Amniotic epithelial cell (primary cell): ENCODE measurements around the gene IST1.
"Not testable (repeated sequence)": the region's sequence is repeated elsewhere in the genome, so short reads cannot be mapped to it uniquely, and the experiment has no call there.

ENCODE experiments used
- DNase-seq: peaks from one replicate; pipeline ENCODE4 v3.0.0-alpha.2; 2010; ENCODE audit warnings: low read depth

The IST1 gene

DNA sequence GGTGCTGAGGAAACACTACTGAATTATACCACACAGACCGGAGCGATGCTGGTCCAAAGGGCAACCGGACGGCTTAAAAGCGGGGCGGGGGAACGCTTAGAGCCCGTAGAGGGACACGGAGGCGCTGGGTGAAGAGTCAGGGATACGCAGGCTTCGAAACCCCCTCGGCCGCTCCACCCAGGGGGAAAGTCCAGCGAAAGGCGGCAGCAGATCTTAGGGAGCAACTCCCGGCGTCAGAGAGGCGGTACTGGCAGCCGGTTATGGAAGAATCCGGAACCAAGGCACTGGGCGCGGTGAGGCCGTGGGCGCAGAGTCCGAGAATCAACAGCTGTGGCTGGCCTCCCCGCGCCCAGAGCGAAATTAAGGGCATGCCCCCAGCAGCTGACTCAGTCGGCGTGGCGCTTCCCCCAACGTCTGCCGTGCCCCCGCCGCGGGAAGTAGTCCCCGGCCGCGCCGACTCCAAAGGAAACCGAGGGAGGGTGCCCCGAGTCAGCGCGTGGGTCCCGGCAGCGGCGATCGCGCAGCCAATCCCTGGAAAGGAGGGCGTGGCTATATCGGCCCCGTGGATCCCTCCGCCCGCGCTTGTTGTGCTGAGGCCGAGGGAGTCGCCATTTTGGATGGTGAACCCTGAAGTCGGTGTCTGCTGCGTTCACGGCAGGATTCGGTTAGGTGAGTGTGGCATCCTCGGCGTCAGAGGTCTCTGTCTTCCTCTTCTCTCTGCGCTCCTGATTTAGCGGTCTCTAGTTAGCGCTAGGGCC, at the start of gene IST1:
Gene IST1 (plus strand): TSS at position 611 of the 758 bp plus-strand sequence. CDS start 20,110 bp downstream, outside the sequence.
- peak; percentile 99 for DNase-seq

DNA sequence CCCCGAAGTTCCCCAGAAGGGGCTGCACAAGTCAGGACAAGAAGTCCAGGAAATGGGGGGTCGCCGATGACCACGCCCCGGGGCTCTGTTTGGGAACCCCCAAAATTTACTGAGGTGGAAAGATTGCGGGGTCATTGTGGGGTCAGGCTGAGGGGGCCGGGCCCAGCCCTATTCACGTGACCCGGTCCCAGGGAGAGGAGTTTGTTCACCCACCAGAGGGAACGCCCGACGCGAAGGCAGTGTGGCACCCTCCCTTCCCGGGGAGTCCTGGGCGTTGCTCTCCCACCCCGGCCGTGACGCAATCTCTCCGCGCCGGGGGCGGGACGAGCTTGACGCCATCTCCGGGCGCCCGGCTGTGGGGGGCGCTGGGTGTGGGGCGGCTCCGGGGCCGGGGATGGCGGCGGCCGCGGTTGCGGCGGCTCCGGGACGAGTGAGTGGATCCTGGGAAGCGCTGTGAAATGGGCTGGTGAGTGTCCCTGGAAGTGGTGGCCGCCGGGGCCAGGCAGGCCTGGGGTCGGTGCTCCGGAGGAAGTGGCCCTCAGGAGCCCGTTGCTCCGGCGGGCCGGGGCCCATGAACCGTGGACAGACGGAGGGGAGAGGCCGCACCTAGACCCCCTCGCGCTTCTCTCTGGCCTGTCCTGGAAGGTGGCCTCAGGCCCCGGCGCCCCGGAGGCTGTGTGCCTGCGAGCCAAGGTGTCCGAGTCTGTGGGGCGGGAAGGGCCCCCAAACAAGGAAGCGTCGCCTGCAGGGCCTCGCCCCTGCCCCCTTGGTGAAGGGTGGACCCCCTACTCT, 49.5 kb upstream of the IST1 start, which contains the start of gene ATXN1L:
Gene ATXN1L (plus strand): TSS at position 338 of the 792 bp plus-strand sequence. CDS start 3,765 bp downstream, outside the sequence.
- peak; percentile 85 for DNase-seq

DNA sequence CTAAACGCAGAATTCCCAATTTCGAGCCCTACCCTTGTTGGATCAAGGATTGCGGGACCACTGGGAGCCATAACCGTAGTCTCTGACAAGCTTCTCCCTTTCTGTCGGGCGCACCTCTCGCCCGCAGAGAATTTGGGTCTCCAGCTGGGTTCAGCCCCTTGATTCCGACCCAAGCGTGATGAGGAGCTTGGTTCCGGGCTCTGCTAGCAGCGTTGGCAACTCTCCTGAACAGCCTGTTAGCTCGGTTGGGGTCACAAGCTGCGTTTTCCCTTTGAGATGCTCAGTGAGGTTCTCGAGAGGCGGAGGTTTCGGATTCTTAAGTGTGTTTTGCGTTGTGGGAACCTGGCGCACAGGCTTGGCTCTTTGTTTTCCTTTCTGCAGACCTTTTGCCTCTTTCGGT, 48.9 kb upstream of the IST1 start:
- DNase-seq = peak; percentile 8

DNA sequence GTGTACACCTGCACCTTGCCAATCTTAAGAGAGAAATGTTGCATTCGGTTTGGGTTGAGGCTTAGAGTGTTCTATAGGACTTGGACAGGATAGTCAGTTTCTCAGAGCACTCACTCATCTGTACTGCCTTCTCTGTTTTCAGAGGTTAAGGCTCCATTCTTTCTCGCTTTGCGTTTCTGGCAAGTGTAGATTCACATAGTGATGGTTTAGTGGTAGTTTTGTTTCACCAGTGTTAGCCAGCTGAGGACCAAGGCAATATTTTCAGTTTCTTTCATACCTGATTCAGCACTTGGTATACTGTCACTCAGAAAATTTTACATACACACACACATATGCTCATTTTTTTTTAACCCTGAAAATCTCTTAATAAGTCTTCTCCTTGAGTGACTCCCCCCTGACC, 48.2 kb upstream of the IST1 start:
- DNase-seq = no peak

DNA sequence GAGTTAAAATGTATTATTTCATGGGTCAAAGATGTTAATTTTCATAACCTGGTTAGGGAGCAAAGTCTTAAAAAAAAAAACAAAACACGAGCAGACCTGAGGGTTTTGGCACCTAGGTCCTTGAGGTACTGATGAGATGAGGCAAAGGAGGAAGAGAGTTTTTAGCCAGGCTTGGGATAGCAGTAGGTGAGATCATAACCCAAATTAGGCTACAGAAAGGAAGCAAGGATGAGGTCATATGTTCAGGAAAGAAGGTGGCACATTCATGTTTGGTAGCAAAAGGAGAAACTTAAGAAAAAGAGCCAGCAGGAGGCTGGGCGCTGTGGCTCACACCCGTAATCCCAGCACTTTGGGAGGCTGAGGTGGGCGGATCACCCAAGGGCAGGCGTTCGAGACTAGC, 46.7 kb upstream of the IST1 start:
- DNase-seq = no peak

DNA sequence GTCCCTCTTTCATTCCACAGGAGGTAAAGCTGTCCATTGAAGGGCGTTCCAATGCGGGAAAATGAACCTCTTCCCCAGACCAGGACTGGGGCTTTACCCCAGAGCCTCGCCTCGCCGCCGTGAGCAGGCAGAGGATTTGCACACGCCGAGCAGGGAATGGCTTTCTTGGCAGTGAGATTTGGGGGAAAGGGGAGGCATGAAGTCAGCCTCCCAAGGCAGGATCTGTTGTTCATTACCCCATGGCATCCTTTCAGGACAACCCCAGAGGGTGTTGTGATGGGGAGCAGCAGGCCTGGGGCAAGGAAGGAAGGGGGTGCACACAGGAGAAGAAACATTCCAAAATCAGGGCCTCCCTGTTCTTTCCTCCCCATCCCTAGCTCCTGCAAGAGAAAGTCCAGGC, 43.6 kb upstream of the IST1 start:
- no peak for DNase-seq

DNA sequence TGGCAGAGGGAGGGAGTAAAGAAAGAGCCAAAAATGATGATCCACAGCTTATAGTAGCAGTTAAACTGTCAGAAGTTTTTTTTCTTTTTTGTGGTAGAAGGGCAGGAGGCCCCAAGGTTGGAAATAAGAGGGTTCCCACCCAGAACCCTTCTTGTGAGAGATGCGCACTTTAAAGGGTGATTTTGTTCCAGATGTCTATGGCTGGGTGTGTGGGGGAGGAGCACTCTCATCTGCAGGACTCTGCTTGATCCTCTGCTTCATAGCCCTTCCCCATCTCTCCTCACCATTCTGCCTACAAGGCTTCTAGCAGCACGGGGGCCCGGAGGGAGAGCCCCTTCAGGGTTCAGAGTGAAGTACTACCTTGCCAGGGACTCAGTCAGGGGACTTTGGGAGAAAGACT, 43.2 kb upstream of the IST1 start:
- no peak for DNase-seq

DNA sequence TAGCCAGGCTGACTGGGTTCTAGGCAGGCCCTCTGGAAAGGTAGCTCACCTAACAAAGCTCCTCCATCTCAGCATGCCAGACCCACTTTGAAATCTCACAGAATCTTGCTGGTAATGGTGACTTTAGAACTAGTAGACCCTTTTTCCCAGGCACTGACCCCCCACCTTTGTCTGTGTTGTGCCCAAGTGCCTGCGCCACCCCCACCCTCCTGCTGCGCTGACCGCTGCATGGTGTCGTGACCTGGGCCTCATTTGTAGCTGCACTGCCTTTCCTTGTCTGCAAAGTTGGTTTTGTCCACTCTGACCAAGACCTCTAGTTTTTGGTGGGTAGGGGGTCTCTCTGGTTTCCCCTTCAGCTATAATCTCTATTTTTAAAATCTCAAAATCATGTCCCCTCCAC, 42.8 kb upstream of the IST1 start:
- DNase-seq = no peak

DNA sequence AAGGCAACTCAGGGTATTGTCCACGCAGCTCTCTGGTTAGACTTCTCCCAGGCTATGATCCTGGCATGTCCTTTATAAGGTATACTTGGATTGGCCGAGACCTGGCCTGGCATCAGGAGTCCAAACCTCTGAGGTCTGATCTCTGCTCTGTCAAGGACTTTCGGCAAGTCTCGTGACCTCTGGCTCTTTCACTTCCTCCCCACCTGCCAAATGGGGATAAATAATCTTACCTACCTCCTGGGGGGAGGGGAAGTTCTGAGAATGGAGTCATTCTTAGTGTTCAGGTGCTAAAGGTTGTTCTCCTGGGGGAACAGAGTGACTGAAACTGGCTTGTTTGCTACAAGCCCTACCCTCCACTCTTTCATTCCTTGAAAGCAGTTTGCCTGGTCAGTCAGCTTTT, 41.9 kb upstream of the IST1 start:
- DNase-seq = no peak

DNA sequence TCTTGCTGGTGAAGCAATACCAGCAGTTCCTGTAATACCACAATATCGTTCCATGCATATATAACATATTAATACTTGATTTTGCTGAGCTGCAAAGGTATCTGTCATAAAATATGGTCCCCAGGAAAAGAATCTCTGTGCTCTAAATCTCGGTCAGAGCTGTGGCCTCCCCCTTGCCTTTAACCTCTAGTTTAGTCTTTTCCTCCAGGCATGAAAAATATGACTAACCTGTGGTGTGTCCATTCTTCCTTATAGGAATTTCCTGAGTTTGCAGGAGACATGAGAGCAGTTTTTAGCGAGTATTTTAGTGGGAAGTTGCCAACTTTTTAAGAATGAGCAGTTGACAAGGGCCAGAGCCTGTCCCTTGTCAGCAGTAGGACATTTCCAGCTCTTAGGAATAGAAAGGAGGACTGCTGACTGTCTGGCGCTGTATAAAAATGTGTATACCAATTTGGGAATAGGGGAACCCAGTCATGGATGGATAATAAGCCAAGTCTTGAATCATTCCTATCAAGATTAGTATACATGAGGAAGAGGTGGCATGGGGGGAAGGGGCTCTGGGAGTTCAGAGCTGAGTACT, 40.9 kb upstream of the IST1 start:
- no peak for DNase-seq

DNA sequence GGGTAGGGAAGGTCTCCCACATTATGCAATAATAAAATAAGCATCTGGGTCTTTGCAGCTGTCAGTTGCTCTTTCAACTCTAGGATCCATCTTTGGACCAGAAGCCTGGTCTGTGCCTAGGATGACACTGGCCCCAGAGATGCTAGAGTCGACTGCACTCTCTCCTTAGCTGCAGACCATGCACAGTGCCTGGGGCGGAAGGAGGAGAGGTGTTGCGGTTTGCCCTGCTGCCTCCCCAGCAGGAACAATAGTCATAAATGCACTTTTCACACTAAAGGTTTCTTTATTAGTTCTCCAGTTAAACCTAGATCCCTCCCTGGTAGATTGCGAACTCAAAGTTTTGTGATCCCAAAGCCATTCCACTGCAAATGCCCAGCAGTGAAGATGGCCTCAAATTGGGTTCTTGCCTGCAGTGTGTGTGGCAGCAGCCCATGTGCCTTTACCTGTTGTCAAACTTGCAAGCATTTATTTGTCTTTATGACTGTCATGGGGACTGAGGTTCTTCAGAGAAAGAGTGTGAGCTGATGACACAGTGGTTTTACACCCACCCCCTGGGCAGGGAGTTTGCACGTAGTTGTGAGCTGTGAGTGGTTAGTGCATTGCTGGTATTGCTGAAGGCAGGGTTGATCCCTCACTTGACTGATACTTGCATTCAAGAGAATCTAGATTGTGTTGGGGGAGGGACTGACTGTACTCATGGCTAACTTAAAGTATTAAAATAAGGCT, 39.2 kb upstream of the IST1 start:
- no peak for DNase-seq

DNA sequence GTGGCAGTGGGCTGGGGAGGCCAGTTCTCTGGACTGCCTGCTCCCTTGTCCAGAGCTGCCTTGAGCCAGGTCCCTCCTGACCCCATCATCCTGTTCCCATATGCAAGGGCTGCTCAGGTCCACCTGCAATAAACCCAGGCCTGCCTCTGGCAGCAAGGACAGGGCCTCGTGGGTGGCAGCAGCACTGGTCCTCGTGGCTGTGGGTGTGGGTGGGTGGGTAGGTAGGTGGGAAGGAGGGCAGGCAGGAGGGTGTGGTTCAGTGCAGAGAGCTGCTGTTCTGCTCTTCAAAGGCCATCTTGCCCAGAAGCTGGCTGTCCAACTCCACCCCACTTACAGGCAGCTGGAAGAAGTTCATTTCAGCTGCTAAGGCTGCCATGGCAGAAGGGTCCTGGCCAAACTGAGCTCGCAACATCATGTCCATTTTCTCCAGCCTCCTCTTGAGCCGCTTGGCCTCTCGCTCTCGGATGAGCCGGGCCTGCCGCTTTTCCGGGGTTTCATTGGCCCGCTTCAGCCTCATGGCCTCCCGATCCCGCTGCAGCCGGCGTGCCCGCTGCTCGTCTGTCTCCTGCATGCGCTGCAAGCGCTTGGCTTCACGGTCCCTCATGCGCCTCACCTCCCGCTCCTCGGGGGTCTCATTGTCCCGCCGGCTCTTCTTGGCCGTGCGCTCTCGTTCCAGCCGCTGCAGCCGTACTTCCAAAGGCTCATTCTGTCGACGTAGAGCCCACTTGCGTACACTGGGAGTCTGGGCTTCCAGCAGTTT, 35.4 kb upstream of the IST1 start:
- no peak for DNase-seq

DNA sequence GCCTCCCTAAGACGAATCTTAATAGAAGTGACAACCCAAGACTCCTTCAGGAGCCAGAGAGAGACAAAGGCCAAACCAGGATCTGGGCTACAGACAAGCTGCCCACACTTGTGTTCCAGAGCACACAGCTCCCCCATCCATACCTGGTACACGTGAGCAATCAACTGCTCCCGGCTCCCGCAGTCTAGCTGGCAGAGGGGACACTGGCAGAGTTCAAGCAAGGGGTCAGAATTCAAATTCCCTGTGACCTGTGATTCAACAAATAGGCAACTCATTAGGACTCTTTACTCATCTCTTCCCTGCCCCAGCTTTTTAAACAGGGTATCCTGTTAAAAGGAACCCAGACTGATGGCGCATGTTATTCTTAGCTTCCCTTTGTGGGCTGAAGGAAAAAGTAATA, 31.3 kb upstream of the IST1 start:
- no peak for DNase-seq

DNA sequence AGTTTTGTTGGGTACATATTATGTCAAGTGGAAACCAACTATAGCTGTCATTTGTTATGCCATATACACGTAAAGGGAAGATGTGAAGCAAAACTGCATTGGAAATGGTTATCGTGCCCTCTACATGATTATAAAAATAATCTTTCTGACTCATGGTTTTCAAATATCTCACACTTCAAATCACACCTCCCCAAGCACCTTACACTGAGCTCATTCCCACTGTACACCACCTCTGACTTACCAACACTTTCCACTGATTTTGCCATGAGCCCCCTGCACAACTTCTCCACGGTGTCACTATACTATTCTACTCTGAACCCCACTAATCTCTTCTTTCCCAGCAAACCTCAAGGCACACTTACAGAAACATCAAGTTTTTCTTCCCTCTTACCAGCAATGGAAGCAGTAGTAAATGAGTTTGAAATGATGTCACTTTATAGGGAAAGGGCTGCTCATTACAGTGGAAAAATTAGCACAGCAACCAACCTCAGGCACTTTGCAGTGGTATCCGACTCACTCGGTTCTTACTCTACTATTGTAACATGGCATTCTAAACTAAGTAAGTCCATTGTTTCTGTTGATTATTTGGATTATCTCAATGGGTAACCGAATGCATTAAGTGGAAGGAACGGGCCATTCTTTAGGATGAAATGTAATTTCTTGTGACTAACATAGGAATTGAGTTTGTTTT, 30.0 kb upstream of the IST1 start:
- DNase-seq = no peak

DNA sequence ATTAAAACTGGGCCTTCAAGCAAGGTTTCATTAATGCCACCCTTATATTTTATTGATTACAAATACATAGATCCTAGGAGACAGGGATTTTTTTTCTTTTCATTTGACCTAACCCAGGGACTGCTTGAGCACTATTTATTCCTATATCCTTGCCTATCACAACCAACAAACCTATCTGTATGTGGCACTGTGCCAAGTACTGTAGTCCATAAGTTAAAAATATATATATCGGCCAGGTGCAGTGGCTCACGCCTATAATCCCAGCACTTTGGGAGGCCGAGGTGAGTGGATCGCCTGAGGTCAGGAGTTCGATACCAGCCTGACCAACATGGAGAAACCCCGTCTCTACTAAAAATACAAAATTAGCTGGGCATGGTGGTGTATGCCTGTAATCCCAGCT, 28.2 kb upstream of the IST1 start:
- DNase-seq = not testable (repeated sequence)

DNA sequence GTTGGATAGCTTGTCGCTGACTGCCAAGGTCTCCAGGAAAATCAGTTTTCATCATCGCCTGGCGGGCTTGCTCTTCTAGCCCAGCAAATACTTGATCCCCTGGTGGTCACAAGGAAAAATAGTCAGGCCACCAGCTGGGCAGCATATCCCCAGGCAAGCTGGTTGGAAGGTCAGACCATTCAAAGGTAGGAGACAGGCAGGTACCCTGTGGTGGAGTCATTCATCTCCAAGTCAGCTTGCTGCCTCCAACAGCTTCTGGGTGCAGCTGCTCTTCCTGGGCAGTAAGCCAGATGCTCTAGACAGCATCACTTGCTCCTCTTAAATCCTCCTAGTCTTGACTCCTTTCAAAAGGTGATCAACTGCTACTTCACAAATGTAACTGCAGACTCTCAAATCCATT, 27.4 kb upstream of the IST1 start:
- DNase-seq = no peak

DNA sequence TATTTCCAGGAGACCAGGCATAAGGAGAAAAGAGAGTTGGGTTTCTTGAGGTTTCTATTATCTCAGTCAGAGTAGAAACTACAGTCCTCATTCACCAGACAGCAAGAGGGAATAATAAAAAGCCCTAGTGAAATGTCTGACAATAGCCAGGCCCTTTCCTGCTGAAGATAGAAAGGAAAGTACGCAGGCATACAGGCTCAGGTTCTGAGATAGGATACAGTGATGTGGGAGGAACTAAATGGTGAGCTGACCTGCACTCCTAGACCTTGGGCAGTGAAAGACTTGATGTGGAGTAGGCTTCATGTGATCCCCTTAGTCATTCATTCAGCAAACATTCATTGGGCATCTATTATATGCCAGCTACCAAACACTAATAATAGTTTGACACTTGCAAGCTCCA, 26.2 kb upstream of the IST1 start:
- DNase-seq = no peak

DNA sequence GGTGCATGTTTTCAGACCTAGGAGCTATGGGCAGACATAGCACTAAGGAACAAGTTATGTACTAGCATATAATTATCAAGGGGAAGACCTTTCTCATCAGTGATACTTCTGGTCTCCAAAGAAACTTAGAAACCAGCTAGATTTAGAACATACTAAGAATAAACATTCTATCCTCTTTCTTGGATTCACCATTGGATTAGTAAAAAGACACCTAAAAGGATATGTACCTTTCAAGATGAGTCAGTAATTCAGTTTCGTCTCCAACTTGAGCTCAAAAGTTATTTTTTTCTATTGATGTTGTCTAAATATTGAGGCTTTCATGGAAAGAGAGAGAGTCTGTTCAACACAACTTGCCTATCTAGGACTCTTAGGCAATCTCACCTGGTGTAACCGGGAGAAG, 24.5 kb upstream of the IST1 start:
- DNase-seq = no peak

DNA sequence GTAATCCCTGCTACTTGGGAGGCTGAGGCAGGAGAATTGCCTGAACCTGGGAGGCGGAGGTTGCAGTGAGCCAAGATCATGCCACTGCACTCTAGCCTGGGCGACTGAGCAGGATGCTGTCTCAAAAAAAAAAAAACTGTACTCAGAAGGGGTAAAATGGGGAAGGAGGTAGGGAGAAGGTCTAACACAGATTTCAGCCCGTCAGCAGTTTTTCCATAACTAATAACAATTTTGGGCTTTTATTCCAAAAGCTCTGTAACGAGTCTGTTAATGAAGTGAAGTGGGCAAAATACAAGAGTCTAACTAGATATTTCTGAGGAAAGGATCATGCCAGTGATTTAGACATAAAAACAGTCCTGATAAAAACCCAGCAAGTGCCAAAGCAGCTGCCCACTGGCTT, 22.1 kb upstream of the IST1 start:
- DNase-seq = no peak

DNA sequence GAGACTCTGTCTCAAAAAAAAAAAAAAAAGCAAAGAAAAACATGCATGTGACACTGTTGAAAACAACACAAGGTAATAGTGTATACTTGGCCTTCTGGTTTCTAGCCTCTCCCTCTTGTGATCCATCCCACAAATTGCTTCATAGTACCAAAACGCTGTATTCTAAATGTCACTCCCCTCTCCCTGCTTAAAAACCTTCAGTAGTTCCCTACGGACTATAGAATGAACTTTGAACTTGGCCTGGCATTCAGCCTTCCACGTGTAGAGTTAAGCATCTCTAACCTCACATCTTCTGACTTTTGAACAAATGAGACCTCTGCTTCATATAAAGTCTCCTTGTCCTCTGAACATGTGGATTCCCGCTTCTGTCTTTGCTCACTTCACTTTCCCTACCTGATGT, 16.4 kb upstream of the IST1 start:
- DNase-seq = no peak

DNA sequence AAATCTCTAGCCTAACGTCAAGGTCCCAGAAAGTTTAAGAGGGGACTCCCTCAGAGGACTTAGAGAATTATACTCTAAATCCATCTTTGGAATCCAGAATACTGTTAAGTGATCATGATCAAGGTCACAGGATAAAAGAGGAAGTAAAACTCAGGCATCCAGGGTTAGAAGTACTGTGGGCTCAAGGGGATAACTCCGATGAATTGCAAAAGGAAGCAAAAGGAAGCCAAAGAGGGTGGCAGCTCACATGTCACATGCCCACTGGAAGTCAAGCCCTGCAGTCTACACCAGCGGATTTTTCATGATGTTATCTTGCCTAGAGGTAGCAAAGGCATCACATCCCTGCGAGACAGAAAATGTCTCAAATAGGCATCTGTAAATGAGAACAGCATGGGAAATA, 15.2 kb upstream of the IST1 start:
- DNase-seq = no peak
